Pons (tissue), 1 donor: ENCODE data around the gene SETSIP.
"Not testable (repeated sequence)": the region's sequence is repeated elsewhere in the genome, so short reads cannot be mapped to it uniquely, and the experiment has no call there.

Experiments used
- DNase-seq: peaks from one replicate; pipeline ENCODE4 v3.0.0-alpha.2; 2016; ENCODE audit warnings: low spot score

SETSIP gene

GRCh38 chr1:92075311-92075710, at the start of gene SETSIP:
Gene SETSIP, minus strand, starts transcription at chr1:92075411. Its CDS starts 0 bp downstream, at chr1:92075411.
- no peak for DNase-seq

GRCh38 chr1:92123868-92124267, 48.7 kb upstream of the SETSIP start:
- no peak for DNase-seq

GRCh38 chr1:92118826-92119225, 43.6 kb upstream of the SETSIP start:
- no peak for DNase-seq

- DNase-seq, result no peak
Observed at GRCh38 chr1:92117526-92117925, 42.3 kb upstream of the SETSIP start.

- DNase-seq, result no peak
Observed at GRCh38 chr1:92108631-92109030, 33.4 kb upstream of the SETSIP start.

GRCh38 chr1:92105546-92106081, 30.4 kb upstream of the SETSIP start:
- no peak for DNase-seq

GRCh38 chr1:92096317-92096716, 21.1 kb upstream of the SETSIP start:
- no peak for DNase-seq

GRCh38 chr1:92095874-92096273, 20.7 kb upstream of the SETSIP start:
- DNase-seq, result no peak

GRCh38 chr1:92094595-92094994, 19.4 kb upstream of the SETSIP start:
- DNase-seq, result no peak

- no peak for DNase-seq
Observed at GRCh38 chr1:92094090-92094489, 18.9 kb upstream of the SETSIP start.

GRCh38 chr1:92091625-92092024, 16.4 kb upstream of the SETSIP start:
- no peak for DNase-seq

GRCh38 chr1:92087542-92087941, 12.3 kb upstream of the SETSIP start:
- no peak for DNase-seq

- no peak for DNase-seq
Observed at GRCh38 chr1:92085727-92086126, 10.5 kb upstream of the SETSIP start.

GRCh38 chr1:92084651-92085050, 9.4 kb upstream of the SETSIP start:
- no peak for DNase-seq

- no peak for DNase-seq
Observed at GRCh38 chr1:92081031-92081430, 5.8 kb upstream of the SETSIP start.

GRCh38 chr1:92080128-92080985, 5.1 kb upstream of the SETSIP start, which contains the start of gene BTBD8:
Gene BTBD8, plus strand, starts transcription at chr1:92080345. Its CDS starts 227 bp downstream, at chr1:92080572.
- peak; percentile 76 for DNase-seq

GRCh38 chr1:92079441-92079840, 4.2 kb upstream of the SETSIP start:
- DNase-seq, result no peak

GRCh38 chr1:92078077-92078476, 2.9 kb upstream of the SETSIP start:
- not testable (repeated sequence) for DNase-seq

GRCh38 chr1:92076363-92076762, 1.2 kb upstream of the SETSIP start:
- DNase-seq, result no peak

GRCh38 chr1:92074446-92074845, 765 bp downstream of the SETSIP start:
- DNase-seq, result not testable (repeated sequence)

- no peak for DNase-seq
Observed at GRCh38 chr1:92070892-92071291, 4.3 kb downstream of the SETSIP start.

- no peak for DNase-seq
Observed at GRCh38 chr1:92066321-92066720, 8.9 kb downstream of the SETSIP start.

GRCh38 chr1:92065042-92065441, 10.2 kb downstream of the SETSIP start:
- DNase-seq, result no peak

GRCh38 chr1:92051948-92052347, 23.3 kb downstream of the SETSIP start:
- no peak for DNase-seq
